ENCODE data around the gene LRCH1.

Gene LRCH1

GRCh38 chr13:46535002-46535401 lies 18.0 kb upstream of the LRCH1 start:
- H3K4me3 ChIP-seq (ENCODE audit: low read depth, low read length) = no peak overlapping the region
- DNase-seq (ENCODE audit: low read depth) = no peak
- TF ChIP-seq CTCF (IDR thresholded peaks at IDR 0.05; ENCODE audit: insufficient read depth, low read depth, low read length, missing control alignments) = no peak

DNA sequence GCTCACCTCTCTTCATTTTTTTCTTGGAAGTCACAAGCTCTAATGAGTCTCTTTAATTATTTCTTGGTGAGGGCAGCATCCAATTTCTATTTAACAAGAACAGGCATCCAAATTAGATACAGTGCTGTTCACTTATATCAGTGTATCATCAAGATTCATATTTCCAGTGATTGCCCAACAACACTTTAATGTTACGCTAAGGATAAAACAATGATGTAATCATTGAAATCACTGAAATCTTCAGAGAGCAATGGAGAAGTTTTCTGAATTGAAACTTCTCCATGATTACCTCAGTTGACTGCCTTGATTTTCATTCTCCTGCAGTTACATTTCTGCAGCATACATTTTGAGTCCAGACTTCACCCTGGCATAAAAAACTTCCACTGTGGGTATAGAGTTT lies 17.1 kb upstream of the LRCH1 start:
- no peak for DNase-seq (ENCODE audit: low read depth)
- no peak overlapping the region for H3K4me3 ChIP-seq (ENCODE audit: low read depth, low read length)
- no peak for TF ChIP-seq CTCF (IDR thresholded peaks at IDR 0.05; ENCODE audit: insufficient read depth, low read depth, low read length, missing control alignments)

DNA sequence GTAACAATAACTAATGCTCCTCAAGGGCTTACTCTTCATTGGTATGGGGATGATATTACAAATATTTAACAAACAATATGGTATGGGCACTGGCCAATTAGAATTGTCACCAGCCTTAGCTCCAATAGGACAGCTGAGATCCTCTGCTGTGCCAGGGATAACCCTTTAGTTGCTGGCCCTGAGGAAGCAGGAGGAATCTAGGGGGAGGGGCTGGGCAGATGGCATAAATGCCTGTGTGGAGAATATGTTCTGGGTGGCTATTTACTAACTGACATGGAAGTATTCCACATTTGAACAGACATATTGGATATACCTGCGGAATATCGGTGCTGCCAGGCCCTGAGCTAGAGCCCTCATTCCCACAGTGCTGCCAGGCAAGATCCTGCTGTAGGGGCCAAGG lies 16.6 kb upstream of the LRCH1 start:
- no peak for TF ChIP-seq CTCF (IDR thresholded peaks at IDR 0.05; ENCODE audit: insufficient read depth, low read depth, low read length, missing control alignments)
- H3K4me3 ChIP-seq (ENCODE audit: low read depth, low read length) = no peak overlapping the region
- DNase-seq (ENCODE audit: low read depth) = no peak

DNA sequence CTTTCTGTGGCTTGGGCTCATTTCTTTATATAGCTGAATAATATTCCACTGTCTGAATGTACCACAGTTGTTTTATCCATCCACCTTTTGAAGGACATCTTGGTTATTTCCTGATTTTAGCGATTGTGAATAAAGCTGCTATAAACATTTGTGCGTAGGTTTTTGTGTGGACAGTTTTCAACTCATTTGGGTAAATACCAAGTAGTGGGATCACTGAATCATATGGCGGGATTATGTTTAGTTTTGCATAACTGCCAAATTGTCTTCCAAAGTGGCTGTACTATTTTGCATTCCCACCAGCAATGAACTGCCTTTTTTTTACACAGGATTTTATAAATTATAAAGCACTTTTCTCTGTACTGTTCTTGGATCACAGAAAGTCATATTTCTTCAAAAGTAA lies 13.7 kb upstream of the LRCH1 start:
- TF ChIP-seq CTCF (IDR thresholded peaks at IDR 0.05; ENCODE audit: insufficient read depth, low read depth, low read length, missing control alignments) = no peak
- DNase-seq (ENCODE audit: low read depth) = no peak

DNA sequence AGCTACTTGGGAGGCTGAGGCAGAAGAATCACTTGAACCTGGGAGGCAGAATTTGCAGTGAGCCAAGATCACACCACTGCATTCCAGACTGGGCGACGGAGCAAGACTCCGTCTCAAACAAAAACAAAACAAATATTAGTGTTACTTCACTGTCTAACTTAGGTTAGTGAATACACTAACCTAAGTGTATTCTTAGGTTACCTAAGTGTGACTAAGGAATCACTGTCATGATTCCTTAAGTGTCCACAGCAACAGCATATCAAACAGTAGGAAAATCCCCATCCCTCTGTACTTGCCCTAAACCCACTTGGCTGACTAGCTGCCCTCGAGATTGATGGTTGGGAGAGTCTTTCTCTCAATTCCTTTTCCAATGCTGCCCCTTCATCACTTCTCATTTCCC lies 11.8 kb upstream of the LRCH1 start:
- DNase-seq (ENCODE audit: low read depth) = no peak
- no peak overlapping the region for H3K4me3 ChIP-seq (ENCODE audit: low read depth, low read length)
- no peak for TF ChIP-seq CTCF (IDR thresholded peaks at IDR 0.05; ENCODE audit: insufficient read depth, low read depth, low read length, missing control alignments)

More for the DNA sequence above, 13.7 kb upstream of the LRCH1 start:
- no peak overlapping the region for H3K4me3 ChIP-seq (ENCODE audit: low read depth, low read length)

- TF ChIP-seq CTCF (IDR thresholded peaks at IDR 0.05; ENCODE audit: insufficient read depth, low read depth, low read length, missing control alignments) = no peak
- no peak overlapping the region for H3K4me3 ChIP-seq (ENCODE audit: low read depth, low read length)
- peak; percentile 46 for DNase-seq (ENCODE audit: low read depth)
Measured at GRCh38 chr13:46542833-46543232, 10.1 kb upstream of the LRCH1 start.

DNA sequence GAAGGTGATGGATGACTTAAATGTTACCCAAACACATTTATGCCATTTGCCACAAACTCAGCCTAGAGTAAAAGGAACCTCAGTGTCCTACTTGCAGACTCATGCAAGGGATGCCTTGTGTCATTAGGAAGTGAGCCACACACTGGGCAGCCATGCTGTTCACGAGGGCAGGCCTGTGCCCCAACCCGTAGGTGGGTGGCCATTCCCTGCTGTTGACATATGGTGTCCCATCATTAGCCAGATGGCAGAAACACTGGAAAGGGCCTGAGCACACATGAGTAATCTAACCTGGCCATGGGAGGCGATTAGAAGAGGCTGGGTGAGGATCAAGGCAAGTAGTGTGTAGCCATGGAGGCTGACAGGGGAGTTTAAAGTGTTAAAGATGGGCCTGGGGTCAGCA lies 9.7 kb upstream of the LRCH1 start:
- H3K4me3 ChIP-seq (ENCODE audit: low read depth, low read length) = no peak overlapping the region
- TF ChIP-seq CTCF (IDR thresholded peaks at IDR 0.05; ENCODE audit: insufficient read depth, low read depth, low read length, missing control alignments) = no peak
- no peak for DNase-seq (ENCODE audit: low read depth)
